NCI-H510A (cell line): ENCODE measurements around the gene TMF1.
A peak's percentile ranks its signal among the peaks of the same experiment; 100 is the strongest.

ENCODE experiments used
- DNase-seq: peaks from one replicate; lab custom pipeline; 2025; lab: John Stamatoyannopoulos, UW

Gene TMF1

DNA sequence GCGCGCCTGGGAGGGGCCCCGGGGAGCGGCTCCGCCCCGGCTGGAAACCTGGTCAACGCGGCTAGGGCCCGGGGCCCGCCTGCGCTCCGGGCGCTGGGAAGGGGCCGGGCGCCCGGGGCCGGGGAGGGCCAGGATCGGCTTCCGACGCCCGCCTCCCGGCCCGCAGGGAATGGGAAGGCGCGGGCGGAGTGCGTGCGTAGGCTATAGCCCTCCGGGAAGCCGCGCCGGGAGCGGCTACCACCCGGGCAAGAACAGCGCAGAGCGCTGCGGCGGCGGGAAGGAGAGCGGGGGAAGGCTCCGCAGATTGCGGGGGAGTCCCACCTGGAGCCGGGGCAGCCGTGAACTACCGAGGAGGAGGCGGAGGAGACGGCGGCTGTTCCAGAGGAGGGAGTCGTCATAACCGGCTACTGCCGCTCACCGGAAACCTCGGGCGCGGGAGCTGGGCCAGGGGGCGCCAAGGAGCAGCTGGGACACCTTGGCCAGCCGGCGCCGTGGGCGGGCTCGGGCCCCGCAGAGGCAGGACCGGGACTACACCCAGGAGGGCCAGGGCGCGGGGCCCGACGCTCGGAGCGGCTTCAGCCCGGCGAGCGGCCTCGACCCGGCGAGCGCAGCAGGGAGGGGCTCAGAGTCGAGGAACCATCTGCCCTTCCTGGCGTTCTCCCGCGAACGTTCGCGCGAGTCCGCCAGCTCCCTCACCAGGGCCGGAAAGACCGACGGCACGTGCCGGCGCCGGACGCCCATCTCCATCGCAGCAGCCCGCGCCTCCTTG is 38.7 kb downstream of the TMF1 start, which contains the start of gene EOGT:
Gene EOGT (minus strand): TSS at position 432 of the 769 bp plus-strand sequence. CDS start 3,838 bp downstream, outside the sequence.
- peak; percentile 17 for DNase-seq

DNA sequence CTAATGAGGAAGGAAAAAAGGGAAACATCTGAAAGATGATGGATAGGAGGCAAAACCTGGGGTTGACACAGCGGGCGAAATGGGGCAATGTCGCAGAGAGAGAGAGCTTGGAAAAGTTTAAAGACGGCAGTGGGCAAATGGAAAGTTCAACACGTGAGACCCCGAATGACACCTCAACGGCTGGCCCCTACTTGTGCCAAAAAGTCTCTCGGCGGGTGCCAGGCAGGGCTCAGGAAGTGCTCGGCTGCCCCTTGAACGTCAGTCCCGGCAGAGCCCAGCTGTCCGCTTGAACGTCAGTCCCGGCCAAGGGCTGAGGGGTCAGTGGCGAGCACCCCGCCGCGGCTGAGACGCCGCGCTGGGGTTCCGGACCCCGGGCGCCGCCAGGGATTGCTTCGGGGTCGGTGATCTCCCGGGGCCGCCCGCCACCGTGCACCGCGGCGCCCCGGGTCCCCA is 39.3 kb downstream of the TMF1 start:
- no peak for DNase-seq

DNA sequence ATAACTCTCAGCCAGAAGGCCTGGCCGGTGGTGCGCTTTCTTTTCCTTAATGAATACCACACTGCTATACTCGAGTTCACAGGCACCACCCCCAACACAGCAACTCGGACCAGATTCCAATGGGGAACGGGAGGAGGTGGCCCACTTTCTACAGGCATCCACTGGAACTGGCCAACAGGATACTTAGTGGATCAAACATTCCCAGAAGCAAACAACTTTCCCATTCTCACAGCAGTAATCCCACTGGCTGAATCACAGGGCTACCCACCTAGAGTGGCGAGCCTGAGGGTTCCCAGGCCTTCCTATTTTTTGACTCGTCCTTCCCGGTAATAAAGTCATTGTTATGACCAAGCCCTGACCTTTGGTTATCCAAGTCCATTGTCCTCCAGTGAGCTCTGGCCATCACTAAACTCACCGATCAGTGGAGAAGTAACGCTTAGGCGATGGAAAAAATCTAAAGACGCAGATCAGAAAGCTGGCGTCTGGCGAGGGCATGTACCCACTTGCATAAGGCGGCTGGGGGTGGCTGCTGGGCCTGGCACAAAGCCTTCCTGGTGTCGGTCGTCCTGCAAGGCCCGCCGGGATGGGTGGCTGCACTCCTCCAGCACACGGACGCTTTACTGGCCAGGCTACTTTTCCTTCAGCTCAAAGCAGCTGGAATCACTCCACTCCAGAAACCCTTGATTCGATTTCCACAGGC is 39.9 kb downstream of the TMF1 start:
- no peak for DNase-seq

DNA sequence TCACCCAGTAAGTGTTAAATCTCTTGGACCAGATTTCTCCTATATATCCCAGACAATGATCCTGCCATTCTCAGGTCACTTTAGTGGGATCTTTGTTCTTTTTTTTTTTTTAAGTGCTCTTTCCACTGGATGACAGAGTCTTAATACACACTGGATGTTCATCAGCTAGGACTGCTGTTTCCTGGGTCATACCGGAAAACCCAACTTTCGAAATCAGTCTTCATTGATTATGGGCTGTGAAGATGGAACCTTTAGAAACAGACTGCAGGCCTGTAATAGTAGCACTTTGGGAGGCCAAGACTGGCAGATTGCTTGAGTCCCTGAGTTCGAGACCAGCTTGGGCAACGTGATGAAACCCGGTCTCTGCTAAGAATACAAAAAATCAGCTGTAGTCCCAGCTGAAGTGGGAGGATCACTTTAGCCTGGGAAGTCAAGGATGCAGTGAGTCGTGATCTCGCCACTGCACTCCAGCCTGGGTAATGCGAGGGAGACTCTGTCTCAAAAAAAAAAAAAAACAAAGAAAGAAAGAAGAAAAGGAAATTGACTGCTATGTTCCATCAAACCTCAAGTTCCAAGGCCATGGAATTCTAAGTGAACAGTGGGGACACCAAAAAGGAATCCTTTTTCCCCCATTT is 40.9 kb downstream of the TMF1 start:
- no peak for DNase-seq

DNA sequence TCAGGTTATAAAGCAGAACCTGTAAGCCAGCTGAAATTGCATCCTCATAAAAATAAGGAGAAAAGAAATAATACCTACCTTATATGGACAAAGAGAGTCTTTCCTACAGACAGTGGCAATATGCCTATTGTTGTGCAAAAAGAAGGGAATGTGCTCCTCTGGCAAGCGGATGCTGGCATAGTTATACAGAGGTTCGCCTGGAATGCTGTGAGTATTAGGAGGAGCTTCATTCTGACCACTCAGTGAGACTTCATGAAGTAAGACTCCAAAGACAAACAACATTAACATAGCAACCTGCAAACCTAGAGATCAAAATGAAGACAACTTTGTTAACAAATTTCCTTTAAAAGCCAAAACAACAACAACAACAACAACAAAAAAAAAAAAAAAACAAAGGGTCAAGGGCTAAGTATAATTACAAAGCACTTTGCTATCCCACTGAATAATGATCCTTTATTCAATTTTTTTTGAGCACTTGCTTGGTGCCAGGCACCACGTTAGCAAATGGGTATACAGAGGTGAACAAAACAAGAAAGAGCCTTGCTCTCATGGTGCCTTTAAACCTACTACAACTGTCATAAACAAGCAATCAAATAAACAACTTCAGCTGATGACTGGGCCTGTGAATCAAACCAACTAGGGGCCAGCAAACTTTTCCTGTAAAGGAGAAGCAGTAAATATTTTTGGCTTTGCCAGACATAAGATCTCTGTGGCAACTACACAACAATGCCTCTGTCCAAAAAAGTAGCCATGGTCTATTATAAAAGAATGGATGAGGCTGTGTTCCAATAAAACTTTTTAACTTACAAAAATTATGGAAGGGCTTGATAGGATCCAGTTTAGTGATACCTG is 42.3 kb downstream of the TMF1 start:
- no peak for DNase-seq

DNA sequence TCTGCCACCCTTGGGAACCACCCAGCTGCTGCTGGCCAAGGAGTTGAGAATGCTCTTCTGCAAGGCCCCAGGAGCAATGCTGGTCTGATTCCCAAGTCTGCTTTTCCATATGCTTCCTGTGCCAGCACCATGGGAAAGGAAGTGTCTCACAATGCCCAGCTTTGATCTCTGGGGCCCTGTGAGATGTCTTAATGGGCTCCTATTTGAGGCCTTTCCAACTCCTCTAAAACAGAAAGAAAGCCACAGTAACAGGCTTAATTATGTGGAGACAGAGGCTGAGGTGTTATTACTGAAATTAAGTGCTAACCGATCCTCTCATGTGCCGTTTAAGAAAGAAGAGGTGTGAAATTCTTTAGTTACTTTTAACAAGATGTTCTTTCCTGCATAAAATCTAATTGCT is 43.2 kb downstream of the TMF1 start:
- DNase-seq, result no peak

DNA sequence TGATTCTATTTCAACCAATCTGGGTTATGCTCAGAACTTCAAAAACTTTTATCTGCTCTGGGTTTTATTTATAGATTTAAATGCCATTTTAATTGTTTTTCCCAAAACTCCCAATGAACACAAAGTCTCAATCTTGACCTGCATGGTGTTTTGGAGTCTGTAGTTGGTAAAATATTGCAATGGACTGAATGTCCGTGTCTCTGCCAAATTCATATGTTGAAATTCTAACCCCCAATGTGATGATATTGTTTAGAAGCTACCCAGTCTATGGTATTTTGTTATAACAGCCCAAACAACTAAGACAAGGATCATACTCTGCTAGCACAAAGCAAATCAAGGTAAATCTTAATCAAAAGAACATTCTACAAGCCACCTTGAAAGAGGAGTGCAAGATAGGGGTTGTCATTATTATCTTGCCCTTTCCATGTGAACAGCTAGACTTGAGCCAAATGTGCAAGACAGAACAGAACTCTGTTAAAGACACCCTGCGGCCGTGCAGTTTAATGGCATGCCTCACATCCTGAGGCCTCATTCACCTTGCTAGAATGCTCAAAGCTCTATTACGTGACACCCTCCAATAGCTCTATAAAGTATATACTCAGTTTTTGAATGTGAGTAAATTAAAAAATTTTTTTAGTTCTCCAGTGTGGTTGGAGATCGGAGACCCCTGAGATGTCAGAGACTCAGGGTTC is 46.2 kb downstream of the TMF1 start:
- no peak for DNase-seq

DNA sequence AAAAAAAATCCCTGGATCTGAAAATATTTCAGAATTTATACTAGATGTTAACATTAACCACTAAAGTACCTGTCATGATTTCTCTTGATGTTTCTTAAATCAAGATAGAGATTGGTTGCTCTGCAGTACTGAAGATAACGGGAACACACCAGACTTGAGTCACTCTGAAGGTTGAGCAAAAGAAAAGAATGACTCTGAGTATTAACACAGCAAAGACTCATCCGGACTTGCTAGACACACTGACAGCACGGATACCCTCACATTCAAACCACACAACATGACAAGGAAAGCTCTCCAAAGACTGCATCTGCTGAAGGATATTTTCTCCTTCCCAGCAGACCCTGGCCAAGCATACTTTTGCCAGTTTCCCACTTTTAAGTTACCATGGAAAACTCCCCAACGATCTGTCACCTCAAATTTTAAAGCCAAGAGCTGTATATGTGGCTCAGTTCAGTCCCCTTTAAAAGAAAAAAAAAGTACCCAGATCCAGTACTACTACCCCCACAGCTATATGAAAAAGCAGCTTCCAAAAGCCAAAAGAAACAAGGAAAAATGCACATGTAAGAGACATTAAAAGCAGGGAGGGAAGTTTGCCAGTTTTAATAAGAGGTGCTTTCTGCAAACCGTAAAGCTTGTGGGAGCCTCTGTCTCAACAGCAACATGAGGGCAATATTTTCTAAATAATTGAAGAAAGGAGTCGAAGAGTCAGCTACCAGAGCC is 46.9 kb downstream of the TMF1 start:
- no peak for DNase-seq

DNA sequence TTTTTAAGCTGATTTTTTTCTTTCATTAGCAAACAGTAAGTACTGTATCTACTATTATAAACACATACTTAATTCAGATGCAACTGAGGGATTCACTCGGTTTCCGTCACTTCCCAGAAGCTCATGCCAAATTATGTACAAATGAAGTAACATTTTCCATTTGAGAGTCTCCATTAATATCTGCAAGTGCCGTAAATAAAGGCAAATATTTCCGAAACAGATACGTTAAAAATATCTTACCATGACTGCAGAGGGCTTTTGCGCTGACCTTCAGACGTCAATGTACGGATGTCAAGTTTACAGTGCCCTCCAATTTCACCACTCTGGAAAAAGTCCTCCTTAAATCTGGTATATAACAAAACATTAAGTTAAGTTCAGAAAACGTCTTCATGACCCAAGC is 48.0 kb downstream of the TMF1 start:
- no peak for DNase-seq

DNA sequence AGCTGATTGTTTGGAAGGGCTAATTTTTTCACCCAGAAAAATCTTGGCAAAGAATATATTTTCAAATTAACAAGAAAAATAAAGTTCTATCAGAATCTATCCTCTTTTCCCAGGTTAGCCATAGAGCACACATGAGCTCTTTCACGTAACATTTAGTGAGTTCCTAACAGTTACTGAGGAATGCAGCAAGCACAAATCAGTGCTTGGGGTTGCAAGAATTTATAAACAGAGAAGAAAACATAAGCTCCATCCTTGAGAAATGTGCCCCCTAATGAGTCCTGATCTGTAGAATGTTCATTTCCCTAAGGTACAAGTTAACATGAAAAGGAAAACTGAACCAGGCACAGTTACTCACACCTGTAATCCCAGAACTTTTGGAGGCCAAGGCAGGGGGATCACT is 52.5 kb downstream of the TMF1 start:
- no peak for DNase-seq

DNA sequence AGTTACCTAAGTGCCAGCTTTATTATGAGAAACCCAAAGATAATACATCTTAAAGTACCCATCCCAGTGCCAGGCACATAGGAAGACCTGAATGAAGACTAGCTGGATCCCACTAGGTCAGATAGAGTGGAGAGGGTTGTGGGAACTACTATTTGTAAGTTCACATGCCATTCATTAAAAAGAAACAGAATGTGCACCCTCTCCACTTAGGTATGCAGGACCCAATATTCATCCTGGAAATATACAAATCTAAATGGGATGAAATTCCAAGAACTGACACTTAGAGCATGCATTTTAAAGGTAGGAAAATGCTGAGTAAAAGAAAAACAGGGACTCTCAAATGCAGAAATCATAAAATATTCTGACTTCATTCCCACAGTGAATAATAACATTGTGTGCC is 53.0 kb downstream of the TMF1 start:
- no peak for DNase-seq

DNA sequence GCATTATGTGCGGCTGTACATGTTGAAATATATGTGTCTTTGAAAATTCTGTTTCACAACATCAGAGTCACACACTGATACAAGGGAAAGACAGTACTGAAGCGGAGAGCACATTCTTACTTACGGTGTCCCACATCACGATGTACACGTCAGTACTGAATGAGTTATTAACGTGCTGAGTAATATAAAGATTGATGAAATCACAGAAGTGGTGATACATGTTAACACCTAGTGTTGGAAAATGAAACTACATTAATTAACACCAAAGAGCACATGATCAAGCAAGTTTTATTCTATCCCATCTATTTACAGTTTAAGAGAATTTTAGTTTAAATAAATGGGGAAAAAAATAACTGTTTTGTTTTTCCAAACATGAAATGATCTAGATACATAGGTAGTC is 54.2 kb downstream of the TMF1 start:
- no peak for DNase-seq

DNA sequence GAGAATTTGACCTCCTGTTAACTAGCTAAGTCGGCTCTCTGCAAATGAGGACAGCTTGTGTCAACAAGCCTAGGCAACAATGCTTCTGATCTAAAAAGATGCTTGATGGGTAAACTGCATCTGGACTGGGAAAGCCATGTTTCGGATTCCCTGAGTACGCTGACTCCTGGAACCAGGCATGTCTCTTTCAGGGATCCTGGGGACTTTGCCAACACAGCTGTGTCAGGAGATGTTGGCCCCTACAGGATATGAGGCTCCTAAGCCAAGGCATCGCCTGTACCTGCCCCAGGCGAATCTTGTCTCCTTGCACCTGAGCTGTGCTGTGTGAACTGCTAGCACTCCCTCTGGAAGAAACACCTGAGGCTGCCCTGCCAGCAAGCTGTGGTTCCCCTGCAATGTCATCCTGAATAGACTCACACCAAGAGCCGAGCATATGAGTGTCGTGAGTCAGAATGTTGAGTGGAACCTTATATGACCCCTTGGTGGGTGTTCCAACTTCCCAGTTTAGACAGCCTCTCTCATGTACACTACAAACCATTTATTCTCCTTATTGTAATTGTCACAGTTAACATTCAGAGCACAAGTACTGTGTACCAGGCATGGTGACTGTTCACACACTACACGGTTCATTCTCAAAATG is 55.7 kb downstream of the TMF1 start:
- DNase-seq, result no peak

DNA sequence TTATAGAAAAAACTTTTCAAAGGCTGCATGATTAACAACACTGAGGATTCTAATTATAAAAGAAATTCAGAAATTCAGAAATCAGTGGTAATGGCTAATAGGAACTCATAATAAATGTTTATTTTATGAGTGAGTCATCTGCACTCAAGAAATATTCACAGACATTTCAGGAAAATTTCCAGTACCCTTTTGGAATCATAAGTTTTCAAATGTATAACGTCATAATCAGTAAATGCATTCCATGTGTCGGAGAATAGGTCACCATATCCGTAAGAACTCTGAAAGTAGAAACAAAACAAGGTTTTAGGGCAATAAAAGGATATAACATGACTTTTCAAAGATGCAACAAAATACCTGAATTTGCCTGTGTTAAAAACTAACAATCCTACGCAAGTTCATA is 63.4 kb downstream of the TMF1 start:
- DNase-seq, result no peak

DNA sequence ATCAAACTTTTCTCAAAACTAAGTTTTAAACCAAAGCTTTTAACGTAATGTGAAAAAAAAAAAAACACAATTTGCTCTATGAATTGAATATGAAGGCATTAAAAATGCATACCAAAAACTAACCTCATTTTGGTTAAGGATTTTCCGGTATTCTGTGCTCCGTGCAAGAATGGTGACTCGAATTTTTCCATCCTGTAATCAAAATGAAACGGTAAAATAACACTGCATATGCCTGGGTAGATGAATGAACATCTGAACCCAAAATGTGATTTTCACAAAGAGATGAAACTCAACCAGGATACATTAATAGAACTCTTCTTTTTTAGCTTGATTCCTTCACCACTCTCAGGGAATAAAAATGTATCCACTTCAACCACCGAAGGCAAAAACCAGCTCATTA is 64.8 kb downstream of the TMF1 start:
- no peak for DNase-seq

DNA sequence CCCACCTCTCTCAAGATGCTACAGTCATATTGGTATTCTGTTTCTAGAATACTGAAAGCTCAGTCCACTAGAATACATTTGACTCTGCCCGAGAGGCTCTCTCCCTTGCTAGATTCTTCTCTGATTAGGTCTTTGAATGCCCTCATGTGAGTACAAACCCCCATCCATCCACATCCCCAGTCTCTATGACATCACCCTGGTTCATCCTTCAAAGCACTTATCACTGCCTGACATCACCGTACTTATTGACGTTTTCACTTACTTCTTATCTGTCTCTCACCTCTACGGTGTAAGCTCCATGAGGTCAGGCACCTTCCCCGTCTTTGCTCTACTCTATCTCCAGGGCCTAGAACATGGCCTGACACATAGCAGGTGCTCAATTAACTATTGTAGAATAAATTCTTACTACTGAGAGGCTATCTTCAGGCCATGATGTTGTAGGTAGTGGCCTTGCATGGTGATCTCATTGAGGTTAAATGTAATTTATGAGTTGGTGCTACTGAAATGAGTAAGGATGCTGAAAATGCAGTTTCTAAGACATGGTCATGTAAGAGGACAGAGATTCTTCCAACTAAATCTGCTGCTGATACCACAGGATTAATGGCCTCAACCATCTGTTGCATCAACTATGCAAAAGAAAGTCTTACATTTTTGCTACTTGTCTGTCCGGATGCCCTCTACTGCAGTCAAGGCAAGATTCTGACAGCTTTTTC is 65.5 kb downstream of the TMF1 start:
- no peak for DNase-seq

DNA sequence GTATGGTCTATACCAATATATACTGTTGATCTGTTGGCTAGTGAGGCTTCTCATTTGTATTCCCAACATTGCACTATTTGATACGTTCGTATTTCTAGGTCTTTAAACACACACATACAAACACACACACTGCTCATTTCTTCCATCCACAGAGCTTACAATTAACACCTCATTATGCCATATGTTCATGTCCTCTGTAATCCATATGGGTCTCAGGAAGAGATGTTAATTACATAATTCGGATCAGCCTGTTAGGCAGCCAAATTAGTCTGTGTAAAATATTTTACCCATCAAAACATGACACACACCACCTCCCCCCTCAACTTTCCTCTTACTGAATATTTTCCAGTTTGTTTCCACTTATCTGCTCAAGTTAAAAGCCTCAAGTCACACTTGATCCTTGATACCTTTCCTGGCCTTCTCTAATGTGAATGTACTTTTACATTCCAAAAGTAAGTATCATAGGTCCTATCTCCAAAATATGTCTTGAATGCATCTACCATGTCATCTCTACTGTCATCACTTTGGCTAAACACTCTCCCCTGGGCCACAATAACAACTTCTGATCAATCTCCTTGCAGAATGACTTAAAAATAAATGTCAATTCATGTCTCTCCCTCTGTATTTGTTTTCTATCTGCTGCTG is 66.9 kb downstream of the TMF1 start:
- no peak for DNase-seq

DNA sequence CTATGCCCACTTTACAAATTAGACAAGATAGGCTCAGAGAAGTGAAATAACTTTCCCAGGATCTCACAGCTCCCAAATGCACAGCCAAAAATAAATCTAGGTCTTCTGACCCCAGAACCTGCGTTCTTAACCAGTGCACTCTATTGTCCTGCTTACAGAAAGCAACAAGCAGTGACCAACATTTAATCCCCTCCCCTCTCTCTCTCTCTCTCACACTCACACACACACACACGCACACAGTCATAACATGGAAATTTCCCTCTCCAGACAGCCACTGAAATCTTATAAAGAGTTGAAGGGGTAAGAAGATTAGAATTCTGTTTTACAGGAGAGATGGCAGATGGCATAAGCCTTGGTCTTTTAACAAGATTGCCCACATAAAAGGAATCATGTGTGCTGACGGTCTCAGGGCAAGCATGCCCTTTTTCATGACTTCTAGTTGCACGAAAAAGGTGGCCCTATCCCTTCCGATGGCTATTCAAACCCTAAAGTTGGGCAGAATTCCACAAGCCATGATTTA is 68.1 kb downstream of the TMF1 start:
- no peak for DNase-seq
